Endothelial cell of umbilical vein (primary cell): Measurements from ENCODE around the gene NRDC.

Experiments used
- MYC ChIP-seq: IDR thresholded peaks from one replicate; pipeline ENCODE4 v1.6.1; 2011; ENCODE audit warnings: mild to moderate bottlenecking, low read depth, low read length
- POLR2A ChIP-seq: IDR thresholded peaks from 2 replicates; pipeline ENCODE4 v1.6.1; 2012; ENCODE audit warnings: low read depth, mild to moderate bottlenecking, control low read depth, low read length
- TF ChIP-seq, protein P1 (sequence below), 2 donors: IDR thresholded peaks; 1 replicate in 1 of 2; 2 replicates in 1 of 2; pipeline ENCODE4 v1.5.1; 2011; ENCODE audit warnings: low read length in 2 of 2, mild to moderate bottlenecking in 2 of 2, moderate library complexity in 2 of 2, control low read depth in 1 of 2, inconsistent platforms in 1 of 2, low read depth in 1 of 2; ENCODE audit not compliant: insufficient read depth in 1 of 2; ENCODE audit errors: extremely low read depth in 1 of 2

DNA sequence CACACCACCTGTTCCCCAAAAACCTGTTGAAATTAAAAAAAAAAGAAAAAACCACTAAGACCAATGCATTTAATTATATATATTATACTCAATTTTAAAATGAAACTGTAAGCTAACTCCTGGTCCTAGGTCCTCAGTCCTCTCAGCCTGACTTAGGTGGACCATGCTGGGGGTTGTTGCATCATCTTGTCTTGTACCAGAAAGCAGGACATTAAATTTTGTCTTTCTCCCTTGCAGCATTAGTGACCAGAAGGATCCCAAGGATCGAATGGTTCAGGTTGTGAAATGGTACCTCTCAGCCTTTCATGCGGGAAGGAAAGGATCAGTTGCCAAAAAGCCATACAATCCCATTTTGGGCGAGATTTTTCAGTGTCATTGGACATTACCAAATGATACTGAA, 97.6 kb downstream of the NRDC start:
- TF ChIP-seq POLR2A (no peak), MYC (no peak)
- TF ChIP-seq, protein P1, sequence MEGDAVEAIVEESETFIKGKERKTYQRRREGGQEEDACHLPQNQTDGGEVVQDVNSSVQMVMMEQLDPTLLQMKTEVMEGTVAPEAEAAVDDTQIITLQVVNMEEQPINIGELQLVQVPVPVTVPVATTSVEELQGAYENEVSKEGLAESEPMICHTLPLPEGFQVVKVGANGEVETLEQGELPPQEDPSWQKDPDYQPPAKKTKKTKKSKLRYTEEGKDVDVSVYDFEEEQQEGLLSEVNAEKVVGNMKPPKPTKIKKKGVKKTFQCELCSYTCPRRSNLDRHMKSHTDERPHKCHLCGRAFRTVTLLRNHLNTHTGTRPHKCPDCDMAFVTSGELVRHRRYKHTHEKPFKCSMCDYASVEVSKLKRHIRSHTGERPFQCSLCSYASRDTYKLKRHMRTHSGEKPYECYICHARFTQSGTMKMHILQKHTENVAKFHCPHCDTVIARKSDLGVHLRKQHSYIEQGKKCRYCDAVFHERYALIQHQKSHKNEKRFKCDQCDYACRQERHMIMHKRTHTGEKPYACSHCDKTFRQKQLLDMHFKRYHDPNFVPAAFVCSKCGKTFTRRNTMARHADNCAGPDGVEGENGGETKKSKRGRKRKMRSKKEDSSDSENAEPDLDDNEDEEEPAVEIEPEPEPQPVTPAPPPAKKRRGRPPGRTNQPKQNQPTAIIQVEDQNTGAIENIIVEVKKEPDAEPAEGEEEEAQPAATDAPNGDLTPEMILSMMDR (IDR thresholded peaks at IDR 0.05; ENCODE audit: extremely low read depth in 1 of 2, insufficient read depth in 1 of 2, low read depth in 1 of 2, low read length in 2 of 2) = no peak
